Measurements from ENCODE around the gene EVX2.

GRCh38 chr2:176071330-176072291 is 12.2 kb downstream of the EVX2 start:
- TF ChIP-seq CTCF (IDR thresholded peaks at IDR 0.05; ENCODE audit: low read depth, low read length) (no peak), MYC (IDR thresholded peaks at IDR 0.05; ENCODE audit: low read depth, low read length) (no peak), POLR2A (IDR thresholded peaks at IDR 0.05; ENCODE audit: extremely low read depth, insufficient read length) (no peak)
